NT2/D1 (cell line): Measurements from ENCODE around the gene SCYGR4.

Experiments
- YY1 ChIP-seq: IDR thresholded peaks from 2 replicates; pipeline ENCODE4 v1.6.1; 2011; ENCODE audit not compliant: insufficient read length, insufficient read depth
- ZNF274 ChIP-seq: IDR thresholded peaks from 2 replicates; pipeline ENCODE4 v1.6.1; 2011; ENCODE audit warnings: mild to moderate bottlenecking, low read depth, low read length

- no peak for TF ChIP-seq YY1
- no peak for TF ChIP-seq ZNF274
Measured at GRCh38 chr2:227615181-227615580, 2.1 kb upstream of the SCYGR4 start.
